NB4 (cell line): ENCODE data around the gene TOE1.

Source experiments
- DNase-seq: peaks from one replicate; pipeline ENCODE4 v3.0.0; 2010; ENCODE audit warnings: low read depth
- H3K4me3 ChIP-seq: one replicate; pipeline ENCODE4 v1.5.1; 2011; ENCODE audit warnings: mild to moderate bottlenecking, low read depth, low read length, moderate library complexity
- CTCF ChIP-seq: IDR thresholded peaks from one replicate; pipeline ENCODE4 v1.5.1; 2012; ENCODE audit warnings: low read depth, low read length
- MAX ChIP-seq: IDR thresholded peaks from 2 replicates; pipeline ENCODE4 v1.6.1; 2011; ENCODE audit warnings: low read depth, low read length
- MYC ChIP-seq: IDR thresholded peaks from 2 replicates; pipeline ENCODE4 v1.6.1; 2011; ENCODE audit warnings: low read depth, low read length
- POLR2A ChIP-seq: IDR thresholded peaks from 2 replicates; pipeline ENCODE4 v1.6.1; 2011; ENCODE audit warnings: mild to moderate bottlenecking; ENCODE audit not compliant: insufficient read length; ENCODE audit errors: extremely low read depth

TOE1 gene

GRCh38 chr1:45386219-45386618, 46.2 kb downstream of the TOE1 start:
- TF ChIP-seq POLR2A: no peak
- no peak for TF ChIP-seq MYC
- no peak for TF ChIP-seq MAX
- no peak for TF ChIP-seq CTCF
- no peak for DNase-seq

More at GRCh38 chr1:45386219-45386618, 46.2 kb downstream of the TOE1 start:
- H3K4me3 ChIP-seq: no peak overlapping the region
